Astrocyte (in vitro differentiated cells and primary cell): ENCODE measurements around the gene EMP2. TPM values are rescaled to one million over a fixed set of nuclear protein-coding genes. Genes with fewer than 3 reads are reported as not detected.
A peak's percentile ranks its signal among the peaks of the same experiment; 100 is the strongest.

Experiments
- DNase-seq: peaks from one replicate; pipeline ENCODE4 v3.0.0-alpha.2; 2010; ENCODE audit warnings: low read depth
- FAIRE-seq: peaks from 2 replicates; lab custom pipeline; 2011; peaks lifted over from hg19 to GRCh38; lab: Jason Lieb, UNC
- H2AFZ ChIP-seq: 2 replicates; pipeline ENCODE4 v1.6.0; 2012; ENCODE audit warnings: low read depth, low read length, inconsistent platforms
- H3K27ac ChIP-seq: 2 replicates; pipeline ENCODE4 v1.5.1; 2011; ENCODE audit warnings: low read depth, low read length, inconsistent platforms
- H3K27me3 ChIP-seq: 2 replicates; pipeline ENCODE4 v1.6.0; 2011; ENCODE audit warnings: low read length, inconsistent platforms; ENCODE audit not compliant: insufficient read depth
- H3K36me3 ChIP-seq: 2 replicates; pipeline ENCODE4 v1.5.1; 2011; ENCODE audit warnings: low read length, inconsistent platforms; ENCODE audit not compliant: insufficient read depth
- H3K4me1 ChIP-seq: 2 replicates; pipeline ENCODE4 v1.5.1; 2011; ENCODE audit warnings: low read length, inconsistent platforms; ENCODE audit not compliant: insufficient read depth
- H3K4me2 ChIP-seq: 2 replicates; pipeline ENCODE4 v1.6.0; 2012; ENCODE audit warnings: low read length, inconsistent platforms
- H3K4me3 ChIP-seq: 2 replicates; pipeline ENCODE4 v1.5.1; 2011; ENCODE audit warnings: low read depth, mild to moderate bottlenecking, low read length, inconsistent platforms; ENCODE audit not compliant: insufficient read depth
- H3K79me2 ChIP-seq: 2 replicates; pipeline ENCODE4 v1.6.0; 2012; ENCODE audit warnings: mild to moderate bottlenecking, low read length, inconsistent platforms; ENCODE audit not compliant: insufficient read depth
- H3K9ac ChIP-seq: 2 replicates; pipeline ENCODE4 v1.6.0; 2012; ENCODE audit warnings: mild to moderate bottlenecking, low read length, inconsistent platforms
- H3K9me3 ChIP-seq: 2 replicates; pipeline ENCODE4 v1.5.1; 2012; ENCODE audit warnings: low read depth, mild to moderate bottlenecking, low read length, inconsistent platforms; ENCODE audit not compliant: insufficient read depth
- H4K20me1 ChIP-seq: 2 replicates; pipeline ENCODE4 v1.6.0; 2012; ENCODE audit warnings: low read length, inconsistent platforms; ENCODE audit not compliant: insufficient read depth
- H3K27ac Mint-ChIP-seq: one replicate; pipeline ENCODE4 v1.8.0; 2021; ENCODE audit warnings: mild to moderate bottlenecking, mixed read lengths; ENCODE audit not compliant: unreplicated experiment
- H3K27me3 Mint-ChIP-seq: one replicate; pipeline ENCODE4 v1.8.0; 2021; ENCODE audit warnings: low read depth, mixed read lengths; ENCODE audit not compliant: unreplicated experiment
- H3K36me3 Mint-ChIP-seq: one replicate; pipeline ENCODE4 v1.8.0; 2021; ENCODE audit warnings: low read depth, mixed read lengths; ENCODE audit not compliant: unreplicated experiment
- H3K4me1 Mint-ChIP-seq: one replicate; pipeline ENCODE4 v1.8.0; 2021; ENCODE audit warnings: low read depth, mixed read lengths; ENCODE audit not compliant: unreplicated experiment
- H3K4me3 Mint-ChIP-seq: one replicate; pipeline ENCODE4 v1.8.0; 2021; ENCODE audit warnings: mild to moderate bottlenecking, moderate library complexity, mixed read lengths; ENCODE audit not compliant: unreplicated experiment
- H3K9me3 Mint-ChIP-seq: one replicate; pipeline ENCODE4 v1.8.0; 2021; ENCODE audit warnings: mild to moderate bottlenecking, mixed read lengths; ENCODE audit not compliant: unreplicated experiment
- EZH2 ChIP-seq: IDR thresholded peaks from 2 replicates; pipeline ENCODE4 v1.6.1; 2012; ENCODE audit warnings: mild to moderate bottlenecking, low read length, inconsistent platforms; ENCODE audit not compliant: insufficient read depth
- total RNA-seq: library from RNA; stranded (reverse); gene quantifications from 2 replicates; pipeline ENCODE4 v1.2.1, GENCODE V29; 2021
- TF ChIP-seq, protein P1 (sequence below): IDR thresholded peaks from 2 replicates; pipeline ENCODE4 v1.5.1; 2011; ENCODE audit warnings: low read depth, mild to moderate bottlenecking, inconsistent platforms, low read length, moderate library complexity; ENCODE audit not compliant: insufficient read depth

EMP2 gene
- total RNA-seq, 1 donor from 2014 or later: 1.7 TPM

DNA sequence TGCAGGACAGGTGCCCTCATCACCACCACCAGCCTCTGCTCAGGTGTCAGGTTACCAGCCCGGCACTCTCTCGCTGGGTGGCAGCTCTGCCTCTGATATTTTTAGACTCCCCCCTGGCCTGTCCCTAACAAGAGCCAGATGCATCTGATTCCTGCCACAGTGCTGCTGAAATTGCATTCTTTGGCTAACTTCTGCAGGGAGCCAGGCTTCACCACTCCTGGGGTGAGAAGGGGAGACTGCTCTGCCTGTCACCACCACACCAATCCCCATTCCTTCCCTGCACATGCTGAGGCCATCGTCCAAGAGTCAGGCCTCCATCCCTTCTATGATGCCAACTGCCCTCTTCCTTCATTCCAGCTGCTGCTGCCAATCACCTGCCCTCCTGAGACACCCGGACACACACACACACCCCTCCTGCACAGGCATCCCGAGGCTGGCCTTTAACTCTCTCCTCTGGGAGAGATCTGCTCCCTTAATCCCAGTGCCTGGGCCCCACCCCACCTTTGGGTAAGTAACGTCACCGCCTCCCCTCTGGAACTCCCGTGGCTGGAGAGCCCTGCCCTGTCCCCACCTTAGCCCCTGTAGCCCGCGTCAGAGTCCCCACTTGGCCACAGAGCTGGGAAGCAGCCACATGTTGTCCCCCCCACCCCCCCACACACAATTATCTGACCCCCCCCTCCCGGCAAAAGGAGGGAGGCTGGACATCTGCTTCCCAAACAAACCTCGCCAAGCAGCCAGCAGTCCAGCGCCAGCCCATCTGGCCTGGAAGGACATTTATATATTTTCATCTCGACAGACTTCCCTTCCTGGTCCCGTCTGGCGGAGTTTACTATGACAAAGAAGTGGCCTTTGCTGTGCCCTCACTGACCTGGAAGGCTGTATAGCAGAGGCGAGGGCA lies 2.8 kb downstream of the EMP2 start:
- Histone ChIP-seq H3K4me3 (no peak overlapping the region), H4K20me1 (peaks cover 7% of the 10 kb centered on the region), H3K27ac (no peak overlapping the region), H2AFZ (no peak overlapping the region), H3K79me2 (peaks cover 27% of the 10 kb centered on the region), H3K4me1 (peaks cover 19% of the 10 kb centered on the region), H3K27me3 (no peaks in the 10 kb centered on the region), H3K4me2 (peak overlapping the region; percentile 95), H3K9me3 (no peaks in the 10 kb centered on the region), H3K36me3 (no peaks in the 10 kb centered on the region), H3K9ac (no peak overlapping the region)
- Mint-ChIP-seq H3K27ac (no peak overlapping the region), H3K9me3 (peaks cover 8% of the 10 kb centered on the region), H3K4me3 (no peak overlapping the region), H3K36me3 (no peaks in the 10 kb centered on the region), H3K4me1 (peaks cover 10% of the 10 kb centered on the region), H3K27me3 (peaks cover 16% of the 10 kb centered on the region)
- DNase-seq (no peak), FAIRE-seq (no peak)
- TF ChIP-seq EZH2: no peak
- TF ChIP-seq, protein P1, sequence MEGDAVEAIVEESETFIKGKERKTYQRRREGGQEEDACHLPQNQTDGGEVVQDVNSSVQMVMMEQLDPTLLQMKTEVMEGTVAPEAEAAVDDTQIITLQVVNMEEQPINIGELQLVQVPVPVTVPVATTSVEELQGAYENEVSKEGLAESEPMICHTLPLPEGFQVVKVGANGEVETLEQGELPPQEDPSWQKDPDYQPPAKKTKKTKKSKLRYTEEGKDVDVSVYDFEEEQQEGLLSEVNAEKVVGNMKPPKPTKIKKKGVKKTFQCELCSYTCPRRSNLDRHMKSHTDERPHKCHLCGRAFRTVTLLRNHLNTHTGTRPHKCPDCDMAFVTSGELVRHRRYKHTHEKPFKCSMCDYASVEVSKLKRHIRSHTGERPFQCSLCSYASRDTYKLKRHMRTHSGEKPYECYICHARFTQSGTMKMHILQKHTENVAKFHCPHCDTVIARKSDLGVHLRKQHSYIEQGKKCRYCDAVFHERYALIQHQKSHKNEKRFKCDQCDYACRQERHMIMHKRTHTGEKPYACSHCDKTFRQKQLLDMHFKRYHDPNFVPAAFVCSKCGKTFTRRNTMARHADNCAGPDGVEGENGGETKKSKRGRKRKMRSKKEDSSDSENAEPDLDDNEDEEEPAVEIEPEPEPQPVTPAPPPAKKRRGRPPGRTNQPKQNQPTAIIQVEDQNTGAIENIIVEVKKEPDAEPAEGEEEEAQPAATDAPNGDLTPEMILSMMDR: no peak

DNA sequence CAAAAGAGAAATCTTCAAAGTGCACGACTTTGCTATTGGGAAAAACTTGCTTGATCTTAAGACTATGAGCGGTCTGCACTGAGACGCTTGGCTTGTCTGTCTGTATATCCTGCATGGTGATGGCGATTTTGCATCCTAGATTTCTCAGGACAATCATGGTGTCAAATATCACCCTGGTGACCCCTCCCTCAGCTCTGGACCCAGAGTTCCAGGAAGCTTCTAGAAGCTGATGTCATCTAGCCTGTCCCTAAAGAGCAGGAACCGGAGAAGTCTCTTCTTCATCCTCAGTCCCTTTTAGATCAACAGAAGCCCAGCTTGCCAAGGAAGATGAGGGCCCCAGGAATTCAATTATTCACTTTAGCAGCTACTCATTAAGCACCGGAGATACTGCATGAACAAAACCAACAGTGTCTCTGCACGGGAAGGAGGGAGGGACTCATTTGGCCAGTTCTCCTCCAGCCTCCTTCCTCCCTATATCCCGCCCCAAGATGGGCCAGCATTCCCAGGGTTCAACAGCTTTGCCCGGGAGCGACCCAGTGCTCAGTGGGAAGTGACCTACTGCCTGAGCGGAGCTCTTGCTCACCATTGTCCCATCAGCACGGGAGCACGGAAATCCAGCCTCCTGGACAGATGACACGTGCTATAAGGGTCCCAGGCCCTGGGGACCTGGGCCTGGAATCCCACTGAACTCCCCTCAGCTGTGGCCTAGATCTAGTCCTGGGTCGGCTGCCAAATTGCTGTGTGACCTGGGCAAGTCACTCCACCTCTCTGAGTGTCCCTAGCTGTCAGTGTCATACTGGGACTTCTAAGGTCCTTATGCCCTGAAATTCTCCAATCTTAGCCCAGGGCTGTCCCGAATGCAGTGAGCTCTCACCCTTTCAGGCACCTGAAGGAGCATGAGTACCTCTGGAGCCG lies 3.8 kb downstream of the EMP2 start:
- Histone ChIP-seq H3K36me3 (no peaks in the 10 kb centered on the region), H3K4me3 (no peak overlapping the region), H3K4me1 (peaks cover 19% of the 10 kb centered on the region), H3K27ac (no peak overlapping the region), H3K9me3 (no peaks in the 10 kb centered on the region), H3K79me2 (peaks cover 27% of the 10 kb centered on the region), H3K9ac (no peak overlapping the region), H3K4me2 (peak overlapping the region; percentile 2), H4K20me1 (peaks cover 7% of the 10 kb centered on the region), H3K27me3 (no peaks in the 10 kb centered on the region), H2AFZ (no peak overlapping the region)
- Mint-ChIP-seq H3K4me3 (no peak overlapping the region), H3K9me3 (peaks cover 10% of the 10 kb centered on the region), H3K36me3 (no peaks in the 10 kb centered on the region), H3K27ac (no peak overlapping the region), H3K27me3 (peaks cover 9% of the 10 kb centered on the region), H3K4me1 (peaks cover 10% of the 10 kb centered on the region)
- FAIRE-seq (no peak), DNase-seq (no peak)
- no peak for TF ChIP-seq EZH2
- TF ChIP-seq, protein P1: no peak
